ENCODE results near the gene GID8.

GID8 gene

DNA sequence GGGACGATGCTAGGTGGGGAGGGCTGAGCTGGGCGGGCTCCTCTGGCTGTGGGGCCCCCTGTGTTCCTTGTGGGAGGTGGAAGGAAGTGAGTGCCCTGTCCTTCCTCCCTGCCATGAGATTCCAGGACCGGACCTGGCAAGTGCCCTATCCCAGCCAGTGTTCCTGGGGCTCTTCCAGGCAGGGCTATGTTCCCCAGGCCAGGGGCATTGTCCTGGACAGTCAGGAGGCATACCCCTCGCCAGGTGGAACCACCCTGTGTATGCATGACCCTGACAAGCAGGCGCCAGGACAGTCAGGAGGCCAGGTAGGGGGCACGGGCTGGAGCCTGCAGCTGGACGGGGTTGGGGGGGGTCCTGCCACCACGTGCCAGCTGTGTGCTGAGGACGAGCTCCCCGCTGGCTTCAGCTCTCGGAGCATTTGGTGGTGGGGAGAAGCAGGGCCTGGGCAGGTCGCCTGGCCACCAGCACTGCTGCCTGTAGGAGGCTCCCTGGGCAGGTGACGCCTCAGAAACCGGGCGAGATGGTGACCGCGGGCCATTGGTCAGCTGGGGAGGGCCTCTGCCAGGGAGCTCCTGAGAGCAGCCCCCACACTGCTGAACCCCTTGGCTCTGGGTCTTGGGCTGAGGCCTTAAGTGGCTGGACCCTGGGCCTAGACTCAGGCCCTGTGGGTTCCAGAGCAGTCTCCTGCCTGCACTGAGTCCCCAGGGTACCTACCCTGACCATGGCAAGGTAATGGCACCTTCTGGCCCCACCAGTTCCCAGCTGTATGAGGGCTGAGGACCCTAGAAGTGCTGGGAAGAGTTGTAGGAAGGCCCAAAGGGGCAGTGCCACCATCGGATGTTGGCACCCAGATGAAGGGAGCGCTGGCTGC is 15.3 kb downstream of the GID8 start:
- CTCF ChIA-PET = interaction anchor here (0.9 to 6.9 kb wide), 13 partner anchors 11 to 227 kb away, joined by 3 to 33 read pairs (median 7); partner anchors contain the start of gene GID8
- POLR2A ChIA-PET = interaction anchor here (0.6 to 1.7 kb wide), 8 partner anchors 10 to 59 kb away, joined by 3 to 8 read pairs (median 4); partner anchors contain the start of gene GID8
- no peak for TF ChIP-seq CTCF (IDR thresholded peaks at IDR 0.05; ENCODE audit: control extremely low read depth, extremely low read depth, low read depth, missing control alignments)
- DNase-seq (ENCODE audit: extremely low spot score) = no peak

DNA sequence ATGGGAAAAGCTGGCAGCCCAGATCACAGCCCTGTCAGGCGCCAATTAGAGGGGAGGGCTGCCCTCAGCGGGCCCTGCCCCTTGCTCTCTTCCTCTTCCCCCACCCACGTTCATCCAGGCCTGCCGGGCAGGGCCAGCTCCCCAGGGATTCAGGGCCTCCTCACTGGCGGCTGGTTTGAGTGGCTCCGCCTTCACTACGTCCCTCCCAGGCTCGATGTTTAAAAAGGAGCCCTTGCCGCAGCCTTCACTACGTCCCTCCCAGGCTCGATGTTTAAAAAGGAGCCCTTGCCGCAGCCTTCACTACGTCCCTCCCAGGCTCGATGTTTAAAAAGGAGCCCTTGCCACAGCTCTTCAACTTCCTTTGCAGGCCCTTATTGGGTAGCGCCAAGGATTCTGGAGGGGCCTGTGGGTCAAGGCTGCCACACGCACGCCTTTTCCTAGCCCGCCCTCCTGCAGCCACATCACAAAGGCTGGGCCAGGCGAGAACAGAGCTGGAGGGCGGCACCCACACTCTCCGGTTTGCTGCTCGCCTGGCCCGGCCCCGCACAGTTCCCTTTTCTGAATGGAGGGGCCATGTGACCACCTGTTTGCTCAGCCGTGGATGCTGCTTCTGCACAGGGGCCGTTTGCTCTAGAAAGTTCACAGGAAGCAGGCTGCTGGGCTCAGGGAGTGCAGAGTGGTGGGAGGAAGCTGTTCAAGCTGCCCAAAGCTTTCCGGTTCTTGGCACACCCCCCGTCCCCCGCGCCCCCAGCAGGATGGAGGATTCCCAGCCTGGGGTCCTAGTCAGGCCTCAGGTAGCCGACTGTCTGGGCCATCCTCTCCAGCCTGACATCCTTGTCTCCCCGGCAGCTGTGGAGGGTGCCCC is 16.1 kb downstream of the GID8 start:
- no peak for TF ChIP-seq CTCF (IDR thresholded peaks at IDR 0.05; ENCODE audit: control extremely low read depth, extremely low read depth, low read depth, missing control alignments)
- CTCF ChIA-PET = interaction anchor here (0.7 to 6.9 kb wide), 15 partner anchors 11 to 270 kb away, joined by 3 to 33 read pairs (median 6); partner anchors contain the start of gene GID8
- POLR2A ChIA-PET = interaction anchor here (1.1 to 1.7 kb wide), 7 partner anchors 16 to 55 kb away, joined by 3 to 8 read pairs (median 4); partner anchors contain the start of gene GID8
- DNase-seq (ENCODE audit: extremely low spot score) = peak; percentile 92

DNA sequence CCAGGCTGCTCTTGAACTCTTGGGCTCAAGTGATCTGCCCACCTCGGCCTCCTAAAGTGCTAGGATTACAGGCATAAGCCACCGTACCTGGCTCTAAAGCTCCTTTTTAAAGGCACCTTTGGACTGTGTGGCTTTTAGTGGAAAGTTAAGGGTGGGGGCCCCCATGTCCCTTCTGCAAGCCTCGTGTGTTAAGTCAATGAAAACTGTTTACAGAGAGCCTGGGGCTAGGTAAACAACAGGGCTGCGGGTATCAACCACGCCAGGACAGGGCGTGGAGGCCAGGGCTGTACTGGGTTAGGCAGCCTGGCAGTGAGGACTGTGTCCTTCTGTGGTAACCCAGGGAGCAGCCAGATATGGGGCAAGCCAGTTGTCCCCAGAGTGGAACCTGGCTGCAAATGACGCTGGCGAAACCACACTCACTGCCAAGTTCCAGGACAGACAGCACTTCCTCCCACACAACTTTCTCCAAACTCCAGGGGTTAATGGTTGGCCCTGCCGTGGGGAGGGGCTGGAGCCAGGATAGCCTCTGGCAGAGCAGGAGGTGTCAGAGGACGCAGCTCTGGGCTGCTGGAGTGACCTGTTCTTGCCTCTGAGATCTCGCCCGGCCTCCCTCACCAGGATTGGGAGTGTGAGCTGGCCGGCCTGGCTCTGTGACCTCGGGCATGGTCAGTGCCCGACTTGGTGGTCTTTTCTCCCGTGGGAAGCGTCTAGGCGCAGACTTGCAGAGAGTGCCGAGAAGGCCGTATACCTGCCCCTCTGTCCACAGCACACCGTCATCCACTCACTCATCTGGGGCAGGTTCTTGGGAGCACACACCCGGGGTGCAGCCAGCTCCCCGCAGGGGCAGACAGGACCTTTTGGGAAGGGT is 17.8 kb downstream of the GID8 start:
- no peak for DNase-seq (ENCODE audit: extremely low spot score)
- POLR2A ChIA-PET = interaction anchor here (1.5 kb wide), 1 partner anchor 16 kb away, joined by 7 read pairs; no protein-coding TSS in a partner anchor
- CTCF ChIA-PET = interaction anchor here (1.0 to 6.9 kb wide), 7 partner anchors 15 to 267 kb away, joined by 3 to 33 read pairs (median 17); no protein-coding TSS in a partner anchor
- no peak for TF ChIP-seq CTCF (IDR thresholded peaks at IDR 0.05; ENCODE audit: control extremely low read depth, extremely low read depth, low read depth, missing control alignments)

- POLR2A ChIA-PET = interaction anchor here (0.5 kb wide), 1 partner anchor 564 kb away, joined by 5 read pairs; no protein-coding TSS in a partner anchor
These were observed 18.6 kb downstream of the GID8 start for GRCh38 chr20:62956387-62957135.

More at GRCh38 chr20:62956387-62957135, 18.6 kb downstream of the GID8 start:
- no peak for DNase-seq (ENCODE audit: extremely low spot score)
- TF ChIP-seq CTCF (IDR thresholded peaks at IDR 0.05; ENCODE audit: control extremely low read depth, extremely low read depth, low read depth, missing control alignments) = no peak
- CTCF ChIA-PET = interaction anchor here (1.1 to 4.2 kb wide), 6 partner anchors 14 to 56 kb away, joined by 3 to 17 read pairs (median 4); no protein-coding TSS in a partner anchor

Data from GM10248 (cell line).